ENCODE measurements around the gene ACOT7.
A peak's percentile ranks its signal among the peaks of the same experiment; 100 is the strongest.
"Not testable (repeated sequence)": the region's sequence is repeated elsewhere in the genome, so short reads cannot be mapped to it uniquely, and the experiment has no call there.

Gene ACOT7, protein sequence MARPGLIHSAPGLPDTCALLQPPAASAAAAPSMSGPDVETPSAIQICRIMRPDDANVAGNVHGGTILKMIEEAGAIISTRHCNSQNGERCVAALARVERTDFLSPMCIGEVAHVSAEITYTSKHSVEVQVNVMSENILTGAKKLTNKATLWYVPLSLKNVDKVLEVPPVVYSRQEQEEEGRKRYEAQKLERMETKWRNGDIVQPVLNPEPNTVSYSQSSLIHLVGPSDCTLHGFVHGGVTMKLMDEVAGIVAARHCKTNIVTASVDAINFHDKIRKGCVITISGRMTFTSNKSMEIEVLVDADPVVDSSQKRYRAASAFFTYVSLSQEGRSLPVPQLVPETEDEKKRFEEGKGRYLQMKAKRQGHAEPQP

DNA sequence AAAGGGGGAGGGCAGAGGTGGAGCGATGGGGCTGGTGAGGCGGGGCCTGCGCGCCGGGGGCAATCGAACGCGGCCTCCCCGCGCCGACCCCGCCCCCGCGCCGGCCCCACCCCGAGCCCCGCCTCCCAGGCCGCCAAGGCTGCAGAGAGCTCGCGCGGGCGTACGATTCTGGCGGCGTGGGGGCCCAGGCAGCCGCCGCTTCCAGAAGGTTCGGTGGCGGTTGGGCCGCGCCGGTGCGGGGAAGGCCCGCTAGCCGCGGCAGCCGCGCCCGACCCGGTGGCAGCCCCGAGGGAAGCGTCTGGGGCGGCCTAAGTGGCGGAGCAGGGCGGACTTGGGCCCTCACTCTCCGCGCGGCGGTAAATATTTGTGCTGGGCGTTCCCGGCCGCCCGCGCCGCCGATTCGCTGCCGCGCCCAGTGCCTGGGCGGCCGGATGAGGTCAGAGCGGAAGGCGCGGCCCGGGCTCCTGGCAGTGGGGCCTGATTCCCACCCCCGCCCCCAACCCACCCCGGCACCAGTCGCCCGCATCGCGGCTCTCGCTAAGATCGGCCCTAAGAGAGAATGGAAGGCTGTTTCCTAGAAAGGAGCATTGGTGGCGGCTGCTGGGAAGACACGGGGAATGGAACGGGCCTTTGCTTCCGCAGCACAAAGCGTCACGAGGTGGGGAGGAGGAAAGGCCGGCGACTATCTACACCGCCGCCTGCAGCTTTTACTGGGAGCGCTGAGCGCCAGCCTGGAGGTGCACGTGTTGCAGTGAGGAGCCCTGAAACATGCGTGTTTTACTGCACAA is at the start of gene ACOT7:
Gene ACOT7, minus strand, starts transcription at position 368 of the 788 bp plus-strand sequence. CDS start 368 bp downstream, outside the sequence.
- Mint-ChIP-seq H3K4me3 (peak within 1 kb of the TSS; percentile 86), H3K9me3 (no peaks in the 10 kb centered on the region), H3K27me3 (no peaks in the 10 kb centered on the region), H3K4me1 (ENCODE audit: low read depth) (peaks cover 30% of the 10 kb centered on the region), H3K36me3 (ENCODE audit: low read depth) (peaks cover 15% of the 10 kb centered on the region), H3K27ac (peak within 1 kb of the TSS; percentile 95)
- DNase-seq = peak; percentile 94

DNA sequence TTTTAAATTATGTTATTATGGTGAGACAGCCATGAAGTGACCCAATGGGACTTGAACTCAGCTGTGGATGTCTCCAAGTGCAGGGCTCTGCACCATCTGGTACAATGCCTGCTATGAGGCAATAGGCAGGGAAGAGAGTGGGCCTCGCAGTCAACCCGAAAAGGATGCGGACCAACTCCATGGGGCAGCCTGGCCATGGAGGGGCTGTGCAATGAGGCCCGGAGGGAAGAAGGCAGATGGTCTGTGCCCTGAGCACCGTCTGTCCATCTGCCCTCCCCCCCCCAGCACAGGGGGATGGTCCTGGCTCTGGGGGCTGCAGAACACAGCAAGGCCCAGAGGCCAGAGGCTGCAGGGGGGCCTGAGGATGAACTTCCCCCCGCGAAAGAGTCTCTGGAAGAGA is 48.0 kb upstream of the ACOT7 start:
- Mint-ChIP-seq H3K36me3 (ENCODE audit: low read depth) (no peaks in the 10 kb centered on the region), H3K27ac (no peak overlapping the region), H3K27me3 (peaks cover 56% of the 10 kb centered on the region), H3K4me3 (no peak overlapping the region), H3K4me1 (ENCODE audit: low read depth) (peaks cover 4% of the 10 kb centered on the region), H3K9me3 (no peaks in the 10 kb centered on the region)
- no peak for DNase-seq

DNA sequence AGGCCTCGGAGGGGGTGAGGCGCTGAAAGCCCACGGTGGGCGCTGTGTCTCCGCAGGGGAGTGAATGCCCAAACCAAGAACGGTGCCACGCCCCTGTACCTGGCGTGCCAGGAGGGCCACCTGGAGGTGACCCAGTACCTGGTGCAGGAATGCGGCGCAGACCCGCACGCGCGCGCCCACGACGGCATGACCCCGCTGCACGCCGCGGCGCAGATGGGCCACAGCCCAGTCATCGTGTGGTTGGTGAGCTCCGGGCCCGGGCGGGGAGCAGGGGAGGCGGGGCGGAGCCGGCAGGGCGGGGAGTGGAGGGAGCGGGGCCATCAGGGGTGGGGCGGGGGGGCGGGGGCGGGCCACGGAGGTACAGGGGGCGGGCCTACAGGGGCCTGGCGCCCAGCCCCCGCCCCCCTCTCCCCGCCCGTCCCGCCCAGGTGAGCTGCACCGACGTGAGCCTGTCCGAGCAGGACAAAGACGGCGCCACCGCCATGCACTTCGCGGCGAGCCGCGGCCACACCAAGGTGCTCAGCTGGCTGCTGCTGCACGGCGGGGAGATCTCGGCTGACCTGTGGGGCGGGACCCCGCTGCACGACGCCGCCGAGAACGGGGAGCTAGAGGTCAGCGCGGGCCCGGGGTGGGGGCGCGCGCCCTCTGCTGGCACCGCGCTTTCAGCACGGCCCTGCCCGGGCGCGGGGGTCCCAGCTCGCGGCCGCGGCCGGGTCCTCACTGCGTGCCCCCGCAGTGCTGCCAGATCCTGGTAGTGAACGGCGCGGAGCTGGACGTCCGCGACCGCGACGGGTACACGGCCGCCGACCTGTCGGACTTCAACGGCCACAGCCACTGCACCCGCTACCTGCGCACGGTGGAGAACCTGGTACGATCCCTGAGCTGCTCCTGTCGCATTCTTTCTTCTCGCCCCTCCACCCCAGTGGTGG is 46.9 kb upstream of the ACOT7 start:
- peaks cover 4% of the 10 kb centered on the region for H3K4me1 Mint-ChIP-seq (ENCODE audit: low read depth)
- H3K27me3 Mint-ChIP-seq = peaks cover 47% of the 10 kb centered on the region
- peak; percentile 80 for DNase-seq
- H3K4me3 Mint-ChIP-seq = peak overlapping the region; percentile 23
- no peaks in the 10 kb centered on the region for H3K9me3 Mint-ChIP-seq
- no peak overlapping the region for H3K27ac Mint-ChIP-seq
- H3K36me3 Mint-ChIP-seq (ENCODE audit: low read depth) = no peaks in the 10 kb centered on the region

DNA sequence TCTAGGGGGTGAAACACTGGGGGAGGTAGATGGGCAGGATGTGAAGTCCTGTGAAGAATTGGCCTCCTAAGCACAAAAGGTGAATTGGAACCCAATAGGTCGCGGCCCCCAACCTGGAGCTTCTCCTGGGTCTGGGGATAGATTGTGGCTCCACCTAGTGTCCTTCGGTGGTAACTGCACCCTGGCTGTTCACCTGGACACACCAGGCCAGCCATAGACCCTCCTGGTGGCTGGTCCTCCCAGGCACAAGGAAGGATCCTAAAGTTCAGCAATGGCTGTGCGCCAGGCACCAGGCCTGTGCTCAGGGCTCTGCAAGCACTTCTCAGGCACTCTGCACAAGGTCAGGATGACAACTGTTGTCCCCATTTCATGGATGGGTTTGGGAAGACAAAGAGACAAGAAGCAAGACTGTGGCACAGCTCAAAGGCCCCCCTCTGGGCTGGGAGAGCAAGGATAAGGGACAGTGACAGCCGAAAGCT is 44.5 kb upstream of the ACOT7 start:
- H3K9me3 Mint-ChIP-seq = no peaks in the 10 kb centered on the region
- H3K4me3 Mint-ChIP-seq = no peak overlapping the region
- H3K27me3 Mint-ChIP-seq = peaks cover 34% of the 10 kb centered on the region
- H3K36me3 Mint-ChIP-seq (ENCODE audit: low read depth) = no peaks in the 10 kb centered on the region
- DNase-seq = peak; percentile 81
- no peak overlapping the region for H3K27ac Mint-ChIP-seq
- peaks cover 4% of the 10 kb centered on the region for H3K4me1 Mint-ChIP-seq (ENCODE audit: low read depth)

DNA sequence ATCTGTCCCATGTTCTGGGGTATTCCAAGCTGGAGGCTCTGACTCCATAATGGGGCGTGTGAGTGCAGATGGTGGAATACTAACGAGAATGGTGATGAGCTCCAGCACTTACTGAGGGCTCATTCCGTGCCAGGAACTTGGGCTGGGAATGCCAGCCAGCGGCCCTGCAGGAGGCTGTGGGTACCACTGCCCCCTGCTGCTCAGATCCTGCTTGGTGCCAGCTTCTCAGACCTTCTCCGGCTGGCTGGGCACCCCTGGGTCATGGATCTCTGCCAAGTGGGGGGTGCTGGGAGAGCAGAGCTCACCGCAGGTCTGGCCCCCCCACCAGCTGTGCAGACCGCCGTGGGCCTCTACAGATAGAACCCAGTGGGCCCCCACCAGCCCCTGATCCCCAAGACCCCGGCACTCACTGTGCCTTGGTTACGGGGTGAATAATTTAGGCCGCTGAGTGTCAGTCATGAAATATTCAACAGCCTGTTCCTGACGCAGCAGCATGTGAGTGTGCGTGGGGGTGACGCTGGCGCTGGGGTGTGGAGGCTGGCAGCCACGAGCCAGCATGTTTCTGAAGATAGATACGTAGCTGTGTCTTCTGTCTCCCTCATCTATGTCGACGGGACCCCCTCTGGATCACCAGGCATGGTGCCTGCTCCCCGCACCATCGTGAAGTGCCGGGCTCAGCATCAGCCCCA is 43.6 kb upstream of the ACOT7 start:
- not testable (repeated sequence) for DNase-seq; H3K9me3 Mint-ChIP-seq; H3K27ac Mint-ChIP-seq; H3K4me1 Mint-ChIP-seq (ENCODE audit: low read depth); H3K4me3 Mint-ChIP-seq; H3K36me3 Mint-ChIP-seq (ENCODE audit: low read depth)
- H3K27me3 Mint-ChIP-seq = peaks cover 34% of the 10 kb centered on the region

DNA sequence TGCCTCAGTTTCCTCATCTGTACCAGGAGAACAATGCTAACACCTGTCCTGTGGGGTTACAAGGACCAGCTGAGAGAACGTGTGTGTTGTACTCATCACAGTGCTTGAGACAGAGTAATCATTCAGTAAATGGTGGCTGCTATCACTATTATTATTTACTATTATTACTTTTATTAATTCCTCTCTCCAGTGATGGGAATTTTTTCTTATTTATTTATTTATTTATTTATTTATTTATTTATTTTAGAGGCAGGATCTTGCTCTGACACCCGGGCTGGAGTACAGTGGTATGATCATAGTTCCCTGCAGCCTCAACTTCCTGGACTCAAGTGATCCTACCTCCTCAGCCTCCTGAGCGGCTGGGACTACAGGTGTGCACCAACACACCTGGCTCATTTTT is 42.7 kb upstream of the ACOT7 start:
- H3K27me3 Mint-ChIP-seq = peaks cover 27% of the 10 kb centered on the region
- H3K27ac Mint-ChIP-seq; H3K9me3 Mint-ChIP-seq; DNase-seq; H3K36me3 Mint-ChIP-seq (ENCODE audit: low read depth); H3K4me1 Mint-ChIP-seq (ENCODE audit: low read depth); H3K4me3 Mint-ChIP-seq: not testable (repeated sequence)

DNA sequence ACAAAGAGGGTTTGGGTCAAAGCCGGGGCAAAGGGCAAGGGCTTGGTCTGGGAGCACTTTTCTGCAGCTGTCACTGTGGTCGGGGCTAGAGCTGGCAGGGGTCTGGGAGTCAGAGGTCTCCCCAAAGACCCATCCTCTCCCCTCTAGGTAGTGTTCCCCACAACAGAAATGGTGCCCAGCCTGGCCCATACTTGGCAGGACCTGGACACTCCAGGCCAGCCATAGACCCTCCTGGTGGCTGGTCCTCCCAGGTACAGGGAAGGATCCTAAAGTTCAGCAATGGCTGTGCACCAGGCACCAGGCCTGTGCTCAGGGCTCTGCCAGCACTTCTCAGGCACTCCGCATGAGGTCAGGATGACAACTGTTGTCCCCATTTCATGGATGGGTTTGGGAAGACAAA is 42.0 kb upstream of the ACOT7 start:
- Mint-ChIP-seq H3K27me3 (peaks cover 23% of the 10 kb centered on the region), H3K4me1 (ENCODE audit: low read depth) (peaks cover 2% of the 10 kb centered on the region), H3K4me3 (no peak overlapping the region), H3K9me3 (no peaks in the 10 kb centered on the region), H3K27ac (no peak overlapping the region), H3K36me3 (ENCODE audit: low read depth) (no peaks in the 10 kb centered on the region)
- DNase-seq = no peak

DNA sequence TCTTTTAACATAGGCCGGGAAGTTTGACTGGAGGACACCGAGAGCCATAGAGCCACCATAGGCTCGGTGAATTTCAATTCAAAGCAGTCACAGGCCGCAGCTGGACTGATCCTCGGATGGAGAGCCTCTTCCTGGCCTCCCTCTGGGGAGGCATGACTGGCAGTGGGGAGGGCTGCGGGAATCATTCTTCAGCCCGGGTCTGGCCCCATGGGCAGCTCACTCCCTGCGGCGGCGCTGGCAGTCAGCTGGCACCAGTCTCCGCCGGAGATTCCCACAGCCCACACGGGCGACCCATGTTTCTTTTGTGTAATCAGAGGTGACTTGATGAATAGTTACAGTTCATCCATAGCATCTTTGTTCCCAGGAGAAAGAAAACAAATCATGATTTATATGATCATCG is 41.6 kb upstream of the ACOT7 start:
- peaks cover 2% of the 10 kb centered on the region for H3K4me1 Mint-ChIP-seq (ENCODE audit: low read depth)
- no peaks in the 10 kb centered on the region for H3K36me3 Mint-ChIP-seq (ENCODE audit: low read depth)
- no peaks in the 10 kb centered on the region for H3K9me3 Mint-ChIP-seq
- no peak overlapping the region for H3K4me3 Mint-ChIP-seq
- H3K27ac Mint-ChIP-seq = no peak overlapping the region
- peaks cover 23% of the 10 kb centered on the region for H3K27me3 Mint-ChIP-seq
- DNase-seq = no peak

DNA sequence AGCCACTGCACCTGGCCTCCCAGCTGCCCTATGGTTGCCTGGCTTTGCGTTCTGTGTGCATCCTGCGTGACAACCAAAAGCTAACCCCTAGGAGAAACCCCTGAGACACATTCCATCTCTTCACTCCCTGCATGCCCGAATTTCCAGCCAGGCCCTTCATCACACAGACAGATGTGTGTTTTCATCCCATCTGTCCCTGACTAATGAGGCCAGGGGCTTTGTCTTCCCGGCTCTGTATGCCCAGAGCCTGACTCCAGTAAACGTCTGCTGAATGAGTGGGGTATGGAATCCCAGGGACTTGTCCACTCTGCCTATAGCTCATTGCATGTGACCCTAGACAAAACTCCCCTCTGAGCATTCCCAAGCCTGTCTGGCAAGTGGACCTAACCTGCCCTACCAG is 40.6 kb upstream of the ACOT7 start:
- H3K27ac Mint-ChIP-seq = no peak overlapping the region
- no peak overlapping the region for H3K4me3 Mint-ChIP-seq
- H3K36me3 Mint-ChIP-seq (ENCODE audit: low read depth) = no peaks in the 10 kb centered on the region
- no peak for DNase-seq
- no peaks in the 10 kb centered on the region for H3K4me1 Mint-ChIP-seq (ENCODE audit: low read depth)
- peaks cover 16% of the 10 kb centered on the region for H3K27me3 Mint-ChIP-seq
- no peaks in the 10 kb centered on the region for H3K9me3 Mint-ChIP-seq

DNA sequence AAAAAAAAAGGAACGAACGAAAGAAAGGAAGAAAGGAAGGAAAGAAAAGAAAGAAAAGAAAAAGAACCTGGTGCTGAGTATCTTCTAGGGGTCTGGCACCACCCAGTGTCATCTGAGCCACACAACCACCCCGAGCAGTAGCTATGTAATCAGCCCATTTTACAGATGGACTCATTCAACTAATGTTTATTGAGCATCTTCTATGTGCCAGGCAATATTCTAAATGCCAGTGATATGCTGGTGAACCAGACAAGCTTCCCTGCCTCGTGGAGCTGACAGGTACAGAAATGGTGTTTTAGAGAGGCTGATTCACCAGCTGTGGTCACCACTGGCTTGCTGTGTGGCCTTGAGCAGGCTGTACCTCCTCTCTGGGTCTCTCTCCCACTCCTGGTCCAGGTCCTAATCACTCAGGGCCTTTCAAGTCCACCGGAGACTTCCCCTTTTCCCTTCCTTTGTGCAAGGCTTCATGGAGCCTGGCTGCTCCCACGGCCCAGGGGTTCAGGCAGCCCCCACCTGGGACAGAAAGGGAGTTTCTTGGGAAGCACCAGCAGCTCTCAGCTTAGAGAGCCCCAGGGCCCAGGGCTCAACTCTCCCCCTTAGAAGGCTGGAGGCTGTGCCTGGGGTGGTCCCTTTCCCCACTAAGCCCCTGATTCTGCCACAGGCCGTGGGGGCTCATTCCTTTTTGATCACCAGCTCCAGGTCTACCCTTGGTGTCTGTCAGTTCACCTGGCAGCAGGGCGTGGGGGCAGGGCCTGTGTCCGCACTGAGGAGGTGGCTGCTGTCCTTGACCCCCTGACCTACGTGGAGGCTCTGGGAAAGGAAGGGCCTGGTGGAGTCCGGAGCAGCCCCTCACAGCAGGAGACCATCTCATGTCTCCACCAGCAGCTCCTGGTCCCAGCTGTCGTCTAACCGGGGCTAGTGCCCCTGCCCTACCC is 38.3 kb upstream of the ACOT7 start:
- H3K4me1 Mint-ChIP-seq (ENCODE audit: low read depth); H3K4me3 Mint-ChIP-seq; H3K36me3 Mint-ChIP-seq (ENCODE audit: low read depth); H3K27ac Mint-ChIP-seq; H3K9me3 Mint-ChIP-seq; DNase-seq; H3K27me3 Mint-ChIP-seq: not testable (repeated sequence)

DNA sequence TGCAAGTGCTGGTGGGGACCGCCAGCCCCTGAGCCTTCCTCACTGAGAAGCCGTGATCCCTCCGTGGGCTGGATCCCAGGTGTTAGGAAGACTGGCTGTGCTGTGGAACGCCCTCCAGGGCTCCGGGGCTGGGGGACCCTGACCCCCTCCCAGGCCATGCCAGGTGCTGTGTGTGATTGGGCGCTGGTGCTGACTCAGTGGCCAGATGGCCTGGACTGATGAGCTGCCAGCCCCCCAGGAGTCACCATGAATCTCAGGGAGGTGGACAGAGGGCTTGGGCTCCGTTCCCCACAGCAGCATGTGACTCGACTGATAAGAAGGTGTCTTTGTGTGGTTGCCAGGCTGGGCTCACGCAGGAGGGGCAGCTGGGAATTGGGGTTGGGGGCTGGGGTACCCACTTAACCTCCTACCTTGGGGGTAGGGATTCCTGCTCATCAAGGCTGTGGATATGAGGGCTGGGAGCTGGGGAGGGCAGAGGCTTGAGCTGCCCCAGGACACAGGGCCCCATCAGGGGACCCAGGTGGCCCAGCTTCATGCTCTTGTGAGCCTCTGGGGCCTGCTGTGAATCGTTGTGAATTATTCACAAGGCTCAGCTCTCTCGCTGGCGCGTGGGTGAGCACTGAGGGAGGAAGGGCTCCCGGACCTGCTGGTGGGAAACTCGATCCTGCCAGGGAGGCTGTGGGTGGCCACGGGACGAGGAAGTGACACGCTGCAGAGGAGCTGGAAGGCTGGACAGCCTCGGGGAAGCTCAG is 36.3 kb upstream of the ACOT7 start:
- not testable (repeated sequence) for H3K4me3 Mint-ChIP-seq; H3K36me3 Mint-ChIP-seq (ENCODE audit: low read depth); H3K27ac Mint-ChIP-seq; DNase-seq; H3K4me1 Mint-ChIP-seq (ENCODE audit: low read depth); H3K9me3 Mint-ChIP-seq
- H3K27me3 Mint-ChIP-seq = peaks cover 17% of the 10 kb centered on the region

DNA sequence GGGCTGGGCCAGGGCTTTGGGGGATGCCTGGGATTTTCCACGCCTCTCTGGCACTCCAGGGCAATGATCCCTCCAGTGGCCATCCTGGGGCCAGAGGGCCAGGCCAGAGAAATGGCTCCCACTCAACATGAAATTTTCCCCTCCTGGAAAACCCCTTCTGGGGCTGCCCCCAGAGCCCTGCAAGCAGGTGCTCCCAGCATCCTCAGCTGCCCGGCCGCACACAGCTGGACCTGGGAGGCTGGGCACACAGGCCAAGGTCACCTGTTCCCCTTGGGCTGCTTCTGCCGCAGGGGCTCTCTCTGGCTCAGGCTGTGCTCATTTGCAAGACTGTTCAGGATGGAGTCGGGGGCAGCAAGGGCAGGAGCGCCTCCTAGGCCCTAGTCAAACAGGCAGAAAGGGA is 34.9 kb upstream of the ACOT7 start:
- H3K27me3 Mint-ChIP-seq = peaks cover 27% of the 10 kb centered on the region
- DNase-seq; H3K27ac Mint-ChIP-seq; H3K4me3 Mint-ChIP-seq; H3K4me1 Mint-ChIP-seq (ENCODE audit: low read depth); H3K9me3 Mint-ChIP-seq; H3K36me3 Mint-ChIP-seq (ENCODE audit: low read depth): not testable (repeated sequence)

Data from activated T-cell treated with anti-CD3 and anti-CD28 coated beads, Interleukin-2, amount 50 U/mL, for 24 hours (primary cell).